ENCODE results near the gene HAS3.
"Not testable (repeated sequence)": the region's sequence is repeated elsewhere in the genome, so short reads cannot be mapped to it uniquely, and the experiment has no call there.

Gene HAS3

DNA sequence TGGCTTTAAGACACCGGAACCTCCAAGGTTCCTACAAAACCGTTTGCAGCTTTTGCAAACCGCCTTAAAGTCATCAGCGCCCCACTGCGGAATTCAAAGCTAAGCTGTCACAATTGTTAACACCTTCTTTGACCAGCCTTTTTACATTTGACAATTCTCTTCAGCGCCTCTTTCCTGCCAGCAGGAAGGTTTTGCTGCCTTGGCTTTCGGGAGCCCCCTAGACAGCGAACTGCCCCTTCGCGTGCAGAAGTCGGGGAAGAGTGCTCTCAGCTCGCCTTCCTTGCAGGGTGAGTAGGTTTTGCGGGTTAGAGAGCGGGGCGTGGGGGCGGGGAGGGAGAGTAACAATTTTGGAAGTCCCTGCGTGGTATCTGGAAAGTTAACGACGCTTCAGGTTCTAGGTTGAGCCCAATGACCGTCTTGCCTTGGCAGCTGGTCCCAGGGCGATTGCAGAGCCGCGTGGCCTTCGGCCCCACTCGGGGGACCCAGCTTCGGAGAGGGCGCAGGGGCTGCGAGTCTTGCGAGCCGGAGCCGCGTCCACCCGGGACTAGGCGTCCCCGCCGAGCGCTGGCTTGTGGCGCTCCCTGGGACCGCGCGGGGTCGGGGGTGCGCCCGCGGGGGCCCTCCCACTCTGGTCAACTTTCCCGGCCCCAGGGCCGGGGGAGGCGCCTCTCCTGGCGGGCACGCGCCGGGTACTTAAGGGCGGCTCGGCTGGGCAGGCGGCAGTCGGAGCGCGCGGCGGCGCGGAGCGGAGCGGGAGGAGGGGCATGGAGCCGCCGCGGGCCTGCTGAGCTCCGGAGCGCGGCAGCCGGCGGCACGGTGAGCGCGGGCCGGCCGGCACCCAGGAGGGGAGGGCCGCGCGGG is at the start of gene HAS3:
Gene HAS3 (plus strand): TSS at position 153 of the 861 bp plus-strand sequence. CDS start 3,743 bp downstream, outside the sequence.
- DNase-seq, result no peak

DNA sequence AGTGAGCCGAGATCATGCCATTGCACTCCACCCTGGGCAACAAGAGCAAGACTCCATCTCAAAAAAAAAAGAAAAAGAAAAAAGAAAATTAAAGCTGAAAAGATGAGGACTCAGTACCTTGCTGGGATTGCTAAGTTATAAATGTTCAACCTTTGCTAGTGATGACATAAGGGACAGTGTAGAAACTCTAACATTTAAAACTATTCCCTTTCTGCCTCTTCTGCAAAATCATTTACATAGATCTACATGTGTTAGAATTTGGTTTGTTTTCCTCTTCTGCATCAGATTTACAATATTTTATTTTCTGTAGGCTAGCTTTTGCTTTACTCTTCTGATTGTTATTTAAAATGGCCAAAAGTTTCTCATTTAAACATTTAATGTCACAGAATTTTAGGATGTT is 49.5 kb upstream of the HAS3 start:
- DNase-seq, result no peak

GRCh38 chr16:69056421-69056820 is 49.0 kb upstream of the HAS3 start:
- no peak for DNase-seq

- DNase-seq, result no peak
Measured at GRCh38 chr16:69057400-69058378, 47.8 kb upstream of the HAS3 start.

DNA sequence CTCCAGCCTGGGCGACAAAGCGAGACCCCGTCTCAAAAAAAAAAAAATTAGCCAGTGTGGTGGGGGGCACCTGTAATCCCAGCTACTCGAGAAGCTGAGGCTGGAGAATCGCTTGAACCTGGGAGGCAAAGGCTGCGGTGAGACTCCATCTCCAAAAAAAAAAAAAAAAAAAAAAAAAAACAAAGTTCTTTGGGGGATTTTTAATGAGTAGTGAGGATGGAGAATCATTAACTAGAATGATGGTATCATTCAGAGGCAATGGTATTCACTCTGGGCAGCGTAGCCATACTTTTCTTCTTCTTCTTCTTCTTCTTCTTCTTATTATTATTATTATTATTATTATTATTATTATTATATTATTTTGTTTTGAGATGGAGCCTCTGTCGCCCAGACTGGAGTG is 42.0 kb upstream of the HAS3 start:
- DNase-seq, result not testable (repeated sequence)

DNA sequence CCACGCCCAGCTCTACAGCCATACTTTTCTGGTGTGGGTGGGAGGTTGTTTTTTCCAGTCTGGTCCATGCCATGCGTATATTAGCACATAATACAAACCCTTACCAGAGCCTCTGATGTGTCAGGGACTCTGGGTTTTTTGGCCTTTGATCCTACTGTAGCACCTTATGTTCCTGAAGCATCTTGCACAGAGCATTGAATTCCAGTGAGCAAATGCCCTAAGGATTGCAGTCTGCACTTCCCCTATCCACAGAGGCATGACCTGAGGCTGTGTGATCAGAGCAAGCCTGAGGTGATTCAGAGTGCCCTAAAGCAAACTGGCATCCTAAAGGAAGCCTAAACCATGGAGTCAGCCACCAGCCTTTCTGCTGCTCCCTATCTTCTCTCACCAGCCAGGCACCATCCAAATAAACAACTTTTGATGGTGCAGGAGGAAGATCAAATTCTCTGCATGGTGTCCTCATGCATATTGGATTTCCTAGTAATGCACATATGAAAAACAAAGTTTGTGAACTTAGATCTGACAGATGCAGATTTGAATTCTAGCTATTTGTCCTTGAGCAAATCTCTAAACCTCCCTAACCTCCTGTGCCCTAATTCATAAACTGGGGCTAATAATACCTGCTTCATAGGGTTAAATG is 41.2 kb upstream of the HAS3 start:
- no peak for DNase-seq

GRCh38 chr16:69064764-69065313 is 40.6 kb upstream of the HAS3 start:
- DNase-seq, result no peak

GRCh38 chr16:69069504-69069903 is 35.9 kb upstream of the HAS3 start:
- DNase-seq, result no peak

GRCh38 chr16:69071036-69071435 is 34.4 kb upstream of the HAS3 start:
- no peak for DNase-seq

DNA sequence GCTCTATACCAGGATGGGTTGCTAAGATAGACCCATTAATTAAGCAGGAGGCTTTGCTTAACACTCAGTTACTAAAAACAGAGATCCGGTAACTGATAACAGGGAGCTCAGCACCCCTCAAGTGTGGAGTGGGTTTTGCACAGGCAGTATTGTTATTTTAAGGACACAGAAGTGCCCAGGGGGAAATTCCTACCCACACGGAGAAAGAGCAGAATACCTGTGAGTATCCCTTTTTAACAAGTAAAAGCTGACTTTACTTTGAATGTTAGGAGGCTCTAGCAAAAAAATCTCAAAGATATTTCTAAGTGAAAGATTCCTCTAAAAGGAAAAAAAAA is 32.8 kb upstream of the HAS3 start:
- DNase-seq, result no peak

DNA sequence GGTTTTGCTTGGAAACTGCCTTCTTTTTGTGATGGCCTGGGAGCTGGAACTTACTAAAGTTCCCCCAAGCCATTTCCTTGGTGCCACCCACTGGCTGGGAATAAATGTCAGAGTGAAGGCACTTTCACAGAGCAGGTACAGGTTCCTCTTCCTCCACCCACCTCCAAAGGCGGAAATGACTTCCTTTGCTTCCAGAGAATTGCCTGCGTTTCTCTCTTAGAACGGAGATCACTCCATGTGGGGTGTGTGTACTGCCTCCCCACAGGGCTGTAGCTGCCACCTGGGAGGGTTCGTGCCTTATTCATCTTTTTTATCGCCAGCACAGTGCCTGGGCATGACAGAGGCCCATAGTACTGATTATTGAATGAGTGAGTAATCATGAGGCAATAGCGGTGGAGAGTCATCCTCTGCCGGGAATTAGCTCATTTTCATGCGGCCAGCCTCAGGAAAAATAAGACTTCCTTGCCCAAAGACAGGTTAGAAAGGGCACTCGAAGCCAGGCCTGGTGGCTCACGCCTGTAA is 32.2 kb upstream of the HAS3 start:
- DNase-seq, result no peak

DNA sequence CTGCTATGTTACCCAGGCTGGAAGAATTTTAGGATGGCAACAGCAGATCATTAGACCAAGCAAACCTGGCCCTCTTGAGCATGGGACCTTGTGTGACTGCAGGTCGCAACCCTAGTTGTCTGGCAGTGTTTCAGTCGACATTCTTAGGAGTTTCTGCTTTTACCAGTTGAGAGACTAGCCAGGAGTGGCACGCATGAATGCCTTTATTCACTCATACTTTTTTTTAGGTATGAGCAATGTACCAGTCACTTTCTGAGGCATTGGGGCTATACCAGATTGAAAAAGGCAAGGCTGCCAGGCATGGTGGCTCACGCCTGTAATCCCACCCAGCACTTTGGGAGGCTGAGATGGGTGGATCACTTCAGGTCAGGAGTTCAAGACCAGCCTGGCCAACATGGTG is 28.2 kb upstream of the HAS3 start:
- no peak for DNase-seq

- no peak for DNase-seq
Measured at GRCh38 chr16:69078073-69078472, 27.4 kb upstream of the HAS3 start.

DNA sequence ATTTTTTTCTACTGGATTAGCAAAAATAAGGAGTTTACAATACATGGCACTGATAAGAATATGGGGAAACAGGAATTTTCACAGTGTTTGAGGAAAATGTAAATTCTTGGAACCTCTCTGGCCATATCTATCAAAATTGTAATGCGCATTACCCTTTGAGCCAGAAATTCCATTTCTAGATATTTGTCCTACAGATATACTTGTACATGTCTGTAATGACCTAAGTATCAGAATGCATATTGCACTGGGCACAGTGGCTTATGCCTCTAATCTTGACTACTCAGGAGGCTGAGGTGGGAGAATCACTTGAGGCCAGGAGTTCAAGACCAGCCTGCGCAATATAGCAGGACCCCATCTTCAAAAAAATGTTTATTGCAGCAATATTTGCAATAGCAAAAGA is 25.8 kb upstream of the HAS3 start:
- DNase-seq, result no peak

DNA sequence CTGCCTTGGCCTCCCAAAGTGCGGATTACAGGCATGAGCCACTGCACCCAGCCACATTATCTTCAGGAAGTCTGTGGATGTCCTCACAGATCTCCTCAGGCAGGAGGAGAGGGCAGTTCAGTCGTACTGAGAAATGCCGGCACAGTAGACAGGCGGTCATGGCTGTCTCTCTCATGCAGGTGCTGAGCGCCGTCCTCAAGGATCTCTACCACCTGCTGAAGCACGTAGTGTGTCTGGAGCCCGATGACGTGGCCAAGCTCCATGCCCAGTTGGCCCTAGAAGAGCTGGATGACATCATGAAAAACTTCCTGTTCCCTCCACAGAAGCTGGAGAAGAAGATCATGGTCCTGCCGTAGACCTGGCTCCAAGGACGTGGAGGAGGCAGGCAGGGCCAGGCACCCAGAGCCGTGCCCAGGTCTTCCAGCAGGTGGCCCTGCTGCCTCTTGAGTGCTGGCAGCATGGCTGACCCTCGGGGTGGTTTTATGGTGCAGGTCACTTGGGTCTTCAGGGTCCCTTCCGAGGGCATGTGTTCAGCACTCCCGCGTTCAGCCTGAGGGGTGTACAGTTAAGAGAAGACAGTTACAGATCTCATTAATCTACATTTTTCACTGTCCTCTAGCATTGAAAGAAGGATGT is 22.0 kb upstream of the HAS3 start:
- DNase-seq, result no peak

DNA sequence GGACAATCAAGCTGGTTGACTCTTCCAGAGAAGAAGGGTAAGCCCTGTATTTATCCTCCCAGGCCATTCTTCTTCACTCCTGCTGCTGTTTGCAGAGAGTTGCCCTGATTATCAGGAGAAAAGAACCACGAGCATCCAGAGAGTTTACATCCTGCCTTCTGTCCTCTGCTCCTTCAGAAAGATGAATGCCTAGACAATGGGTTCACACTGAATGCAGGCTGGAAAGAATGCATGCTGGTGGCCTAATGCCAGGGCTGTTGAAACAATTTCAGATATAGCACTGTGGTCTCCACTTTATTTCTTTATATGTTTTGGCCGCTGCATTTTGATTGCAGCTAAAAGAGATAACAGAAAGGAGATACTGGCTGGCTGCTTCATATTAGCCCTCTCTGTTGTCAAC is 21.2 kb upstream of the HAS3 start:
- no peak for DNase-seq

DNA sequence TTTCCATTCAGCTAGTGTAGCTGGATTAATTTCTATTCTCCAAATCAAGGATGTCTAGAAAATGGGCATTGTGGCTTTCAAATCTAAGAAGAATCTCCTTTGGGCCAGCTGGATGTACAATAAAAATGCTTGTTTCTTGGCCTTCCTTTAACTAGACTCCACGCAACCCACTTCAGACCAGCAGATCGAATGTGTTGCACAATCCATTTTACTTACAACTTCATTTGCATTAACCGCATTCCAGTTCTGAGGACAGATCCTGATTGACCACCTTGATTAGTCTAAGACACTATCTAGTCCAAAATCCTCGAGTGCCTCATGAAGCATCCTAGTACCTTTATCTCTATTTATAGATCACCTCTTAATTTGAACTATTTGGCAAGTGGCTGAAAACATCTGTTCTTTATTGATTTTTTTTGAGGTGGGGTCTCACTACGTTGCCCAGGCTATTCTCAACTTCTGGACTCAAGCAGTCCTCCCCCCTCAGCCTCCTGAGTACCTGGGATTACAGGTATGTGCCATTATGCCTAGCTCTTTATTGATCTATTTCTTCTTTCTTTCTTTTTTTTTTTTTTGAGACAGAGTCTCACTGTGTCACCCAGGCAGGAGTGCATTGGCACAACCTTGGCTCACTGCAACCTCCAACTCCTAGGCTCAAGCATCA is 20.3 kb upstream of the HAS3 start:
- DNase-seq, result no peak

DNA sequence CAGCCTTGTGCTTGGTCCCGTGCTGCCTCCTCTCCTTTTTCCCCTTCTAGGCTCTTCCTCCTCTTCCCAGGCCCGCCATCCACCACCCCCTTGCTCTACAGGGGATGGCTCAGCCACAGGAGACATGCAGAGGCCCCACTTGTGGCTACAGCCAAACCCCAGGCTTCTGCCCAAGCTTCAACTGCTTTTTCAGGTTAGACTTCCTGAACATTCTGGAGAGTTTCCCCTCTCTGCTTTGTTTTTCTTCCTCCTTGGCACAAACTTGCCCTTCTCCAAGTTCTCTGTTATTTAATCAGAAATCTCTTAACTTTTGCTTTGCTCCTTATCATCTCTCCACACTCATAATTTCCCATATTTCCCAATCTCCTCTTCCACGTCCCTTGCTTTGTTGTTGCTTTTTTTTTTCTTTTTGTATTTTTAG is 18.3 kb upstream of the HAS3 start:
- DNase-seq, result no peak

- DNase-seq, result no peak
Measured at GRCh38 chr16:69088684-69089083, 16.8 kb upstream of the HAS3 start.

DNA sequence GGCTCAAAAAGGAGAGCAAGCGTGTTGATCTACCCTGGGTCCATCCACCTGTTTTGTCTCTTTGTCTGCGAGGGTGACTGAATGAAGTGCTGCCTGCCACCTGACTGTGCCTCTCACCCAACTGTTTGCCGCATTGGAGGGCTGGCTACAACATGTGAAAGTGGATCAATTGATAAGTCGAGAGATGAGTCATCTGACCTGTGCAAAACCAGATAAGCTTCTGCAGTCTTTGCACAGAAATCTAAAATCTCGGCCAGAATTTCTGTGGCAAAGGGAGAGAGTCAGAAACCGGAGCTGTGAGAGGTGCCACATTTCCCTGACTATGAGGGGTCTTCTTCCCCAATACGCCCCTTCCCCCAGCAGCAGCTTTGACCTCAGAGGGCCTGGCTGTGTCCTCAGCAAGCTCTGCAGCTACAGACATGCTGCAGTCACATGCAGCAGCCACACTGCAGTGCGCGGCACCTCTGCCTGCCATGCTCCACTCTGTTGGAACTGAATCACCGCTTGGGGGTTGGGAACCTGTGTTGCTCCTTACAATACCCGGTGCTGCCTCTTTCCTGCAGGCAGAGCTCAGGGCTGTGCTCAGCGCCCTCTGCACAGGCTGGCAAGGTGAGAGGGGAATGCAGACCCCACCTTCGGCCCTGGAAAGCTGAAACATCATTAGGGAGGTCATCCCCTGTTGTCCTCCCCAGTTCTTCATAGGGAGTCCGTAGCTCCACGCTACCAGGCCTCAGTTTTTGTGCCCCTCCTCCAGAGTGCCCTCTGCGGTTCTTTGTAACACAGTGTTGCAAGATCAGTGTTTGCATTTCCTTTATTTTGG is 16.2 kb upstream of the HAS3 start:
- DNase-seq, result no peak

DNA sequence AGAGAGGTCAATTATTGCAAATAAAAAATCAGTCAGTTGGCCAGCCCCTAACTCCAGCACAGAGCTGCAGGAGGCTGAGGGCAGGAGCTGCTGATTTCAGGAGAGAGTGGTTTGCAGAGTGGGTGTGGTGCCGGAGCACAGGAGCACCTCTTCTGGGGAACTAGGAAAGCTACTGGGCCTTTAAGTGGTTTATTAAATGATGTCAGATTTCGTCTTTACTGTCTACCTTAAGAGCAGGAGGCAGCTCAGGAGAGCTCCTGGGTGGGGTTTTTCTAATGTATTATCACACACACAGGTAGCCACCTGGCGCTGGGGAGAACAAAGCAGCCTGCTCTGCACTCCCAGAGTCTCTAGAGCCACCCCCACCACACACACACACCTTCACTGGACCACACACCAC is 11.5 kb upstream of the HAS3 start:
- DNase-seq, result no peak

Data from CD4-positive, alpha-beta T cell treated with Interferon gamma for 1 hour (primary cell).